ENCODE data around the gene PALMD. TPM values are rescaled to one million over a fixed set of nuclear protein-coding genes. Genes with fewer than 3 reads are reported as not detected.

Gene PALMD
- total and polyA plus RNA-seq, 2 of the 8 experiments (the other 6 are each of a cell fraction or from before 2014, with no cell fraction given): not detected

- Histone ChIP-seq H3K23me2 (ENCODE audit: low read depth, low read length) (no peaks in the 10 kb centered on the region), H3K4me1 (replicated peaks in 1 of 4; ENCODE audit: control insufficient read depth in 3 of 4, insufficient read depth in 4 of 4, low read length in 3 of 4) (peaks cover 0 to 9% (median 7%) of the 10 kb centered on the region in 4 experiments; a peak in 5 of 7 replicates), H3K79me2 (ENCODE audit: control insufficient read depth in 1 of 2, insufficient read depth in 2 of 2, low read length in 2 of 2) (no peaks in the 10 kb centered on the region), H4K8ac (ENCODE audit: extremely low read depth, insufficient read depth, low read length) (no peak overlapping the region), H3K14ac (ENCODE audit: insufficient read length) (no peak overlapping the region), H3K36me3 (ENCODE audit: control insufficient read depth in 2 of 4, insufficient read depth in 4 of 4, low read length in 3 of 4) (no peaks in the 10 kb centered on the region), H3K4ac (replicated peaks; ENCODE audit: insufficient read length, low read depth, low read length) (no peak overlapping the region), H3K23ac (ENCODE audit: insufficient read length) (no peak overlapping the region), H4K20me1 (replicated peaks in 1 of 2; ENCODE audit: control insufficient read depth in 1 of 2, insufficient read depth in 2 of 2, low read length in 2 of 2) (no peaks in the 10 kb centered on the region), H2AFZ (ENCODE audit: low read length) (no peak overlapping the region), H3K56ac (replicated peaks; ENCODE audit: insufficient read length, low read depth, low read length) (no peak overlapping the region), H3K18ac (ENCODE audit: extremely low read depth, low read length) (no peak overlapping the region), H2BK20ac (ENCODE audit: low read length) (no peak overlapping the region), H3K4me2 (ENCODE audit: insufficient read depth in 1 of 2, low read depth in 2 of 2, low read length in 2 of 2) (no peak overlapping the region), H2AK5ac (ENCODE audit: low read depth, low read length) (no peak overlapping the region), H3K9ac (replicated peaks in 1 of 4; ENCODE audit: extremely low read depth in 1 of 4, low read depth in 3 of 4, low read length in 3 of 4) (no peak overlapping the region), H3K27me3 (replicated peaks in 1 of 4; ENCODE audit: control insufficient read depth in 3 of 4, extremely low read depth in 1 of 4, insufficient read depth in 3 of 4, low read length in 3 of 4) (no peaks in the 10 kb centered on the region), H2BK5ac (ENCODE audit: low read depth, low read length) (no peak overlapping the region), H4K91ac (replicated peaks; ENCODE audit: insufficient read length, low read length) (no peak overlapping the region), H3K4me3 (ENCODE audit: extremely low read depth in 1 of 4, insufficient read depth in 2 of 4, low read depth in 3 of 4, low read length in 4 of 4) (no peak overlapping the region), H4K5ac (ENCODE audit: insufficient read length, low read depth, low read length) (no peak overlapping the region), H2BK15ac (ENCODE audit: low read length) (no peak overlapping the region), H3K27ac (ENCODE audit: low read depth, low read length) (no peak overlapping the region), H3K9me3 (ENCODE audit: insufficient read depth in 2 of 2, low read depth in 1 of 2, low read length in 1 of 2) (no peaks in the 10 kb centered on the region), H2BK120ac (replicated peaks; ENCODE audit: low read depth, low read length) (no peak overlapping the region), H3K79me1 (ENCODE audit: low read depth, low read length) (no peaks in the 10 kb centered on the region), H2BK12ac (ENCODE audit: low read depth, low read length) (no peak overlapping the region)
- DNase-seq (ENCODE audit: low read depth in 1 of 2, low spot score in 2 of 2) (no peak), FAIRE-seq (no peak)
- ChIA-PET CTCF (ENCODE audit: partially characterized antibody) (interaction anchor here (0.7 to 0.9 kb wide), 2 partner anchors 13 to 28 kb away, joined by 3 read pairs; no protein-coding TSS in a partner anchor), POLR2A (ENCODE audit: partially characterized antibody) (no interaction called here)
- WGBS, 2 experiments (ENCODE audit: extremely low coverage in 1 of 2, insufficient coverage in 1 of 2, insufficient read length in 1 of 2, insufficient replicate concordance in 2 of 2, low coverage in 1 of 2, low lambda C conversion rate in 2 of 2, missing lambda C conversion rate in 1 of 2): 91% methylated on average over 2 of the region's 2 CpGs; no CpG with 5 or more reads in 1 of the 2 experiments
- no peak for TF ChIP-seq BRCA1 (IDR thresholded peaks at IDR 0.05; ENCODE audit: low read depth, low read length)
- no peak for TF ChIP-seq BCL11A (IDR thresholded peaks at IDR 0.05; ENCODE audit: low read depth in 2 of 2, low read length in 2 of 2)
- no peak for TF ChIP-seq NANOG (IDR thresholded peaks at IDR 0.05; ENCODE audit: insufficient read depth, low read depth, low read length, poor library complexity, severe bottlenecking)
- no peak for TF ChIP-seq KDM4A (IDR thresholded peaks at IDR 0.05; ENCODE audit: low read depth, low read length, severe bottlenecking)
- no peak for TF ChIP-seq HDAC6 (IDR thresholded peaks at IDR 0.05; ENCODE audit: low read depth, low read length)
- TF ChIP-seq POLR2AphosphoS5 (IDR thresholded peaks at IDR 0.05; ENCODE audit: low read depth, low read length): no peak
- TF ChIP-seq ATF3 (IDR thresholded peaks at IDR 0.05; ENCODE audit: insufficient read depth, low read depth, low read length): no peak
- TF ChIP-seq CEBPB (IDR thresholded peaks at IDR 0.05; ENCODE audit: low read depth, low read length): no peak
- TF ChIP-seq SIX5 (IDR thresholded peaks at IDR 0.05; ENCODE audit: low read depth, low read length): no peak
- TF ChIP-seq SP2 (IDR thresholded peaks at IDR 0.05; ENCODE audit: low read length): no peak
- no peak for TF ChIP-seq CHD2 (IDR thresholded peaks at IDR 0.05; ENCODE audit: low read length)
- TF ChIP-seq RNF2 (IDR thresholded peaks at IDR 0.05; ENCODE audit: borderline replicate concordance, low read depth, low read length, missing control alignments, poor library complexity, severe bottlenecking): no peak
- no peak for TF ChIP-seq EZH2 (IDR thresholded peaks at IDR 0.05; ENCODE audit: low read depth, low read length, severe bottlenecking)
- TF ChIP-seq RXRA (IDR thresholded peaks at IDR 0.05; ENCODE audit: insufficient read depth, low read depth, low read length): no peak
These were observed 80.9 kb downstream of the PALMD start for GRCh38 chr1:99726818-99727217.
